HS-5 (cell line): ENCODE results near the gene ZNF532.
"Not testable (repeated sequence)": the region's sequence is repeated elsewhere in the genome, so short reads cannot be mapped to it uniquely, and the experiment has no call there.

ENCODE experiments used
- DNase-seq: peaks from one replicate; pipeline ENCODE4 v3.0.0-alpha.2; 2012; ENCODE audit warnings: low read depth

ZNF532 gene

GRCh38 chr18:58902961-58903360 lies 38.3 kb downstream of the ZNF532 start:
- DNase-seq = no peak

GRCh38 chr18:58903533-58903932 lies 38.9 kb downstream of the ZNF532 start:
- no peak for DNase-seq

GRCh38 chr18:58905777-58906428 lies 41.2 kb downstream of the ZNF532 start:
- no peak for DNase-seq

- no peak for DNase-seq
These were observed 43.3 kb downstream of the ZNF532 start for GRCh38 chr18:58908006-58908405.

GRCh38 chr18:58909521-58909920 lies 44.8 kb downstream of the ZNF532 start:
- no peak for DNase-seq

- DNase-seq = no peak
These were observed 46.6 kb downstream of the ZNF532 start for GRCh38 chr18:58911241-58911640.

GRCh38 chr18:58911766-58912165 lies 47.1 kb downstream of the ZNF532 start:
- DNase-seq = no peak

- no peak for DNase-seq
These were observed 50.5 kb downstream of the ZNF532 start for GRCh38 chr18:58915006-58915799.

GRCh38 chr18:58915995-58916394 lies 51.3 kb downstream of the ZNF532 start:
- no peak for DNase-seq

- DNase-seq = not testable (repeated sequence)
These were observed 55.3 kb downstream of the ZNF532 start for GRCh38 chr18:58919934-58920333.

- no peak for DNase-seq
These were observed 58.3 kb downstream of the ZNF532 start for GRCh38 chr18:58922995-58923394.

- no peak for DNase-seq
These were observed 59.8 kb downstream of the ZNF532 start for GRCh38 chr18:58924473-58924872.

GRCh38 chr18:58927659-58928058 lies 63.0 kb downstream of the ZNF532 start:
- no peak for DNase-seq

GRCh38 chr18:58928386-58928785 lies 63.7 kb downstream of the ZNF532 start:
- DNase-seq = no peak

- no peak for DNase-seq
These were observed 64.5 kb downstream of the ZNF532 start for GRCh38 chr18:58929206-58929605.

- no peak for DNase-seq
These were observed 69.7 kb downstream of the ZNF532 start for GRCh38 chr18:58934356-58934755.

GRCh38 chr18:58934933-58935577 lies 70.4 kb downstream of the ZNF532 start:
- no peak for DNase-seq

GRCh38 chr18:58937071-58937886 lies 72.6 kb downstream of the ZNF532 start:
- DNase-seq = peak; percentile 13

- no peak for DNase-seq
These were observed 73.2 kb downstream of the ZNF532 start for GRCh38 chr18:58937887-58938267.

GRCh38 chr18:58941426-58942099 lies 76.9 kb downstream of the ZNF532 start:
- no peak for DNase-seq

GRCh38 chr18:58943896-58944295 lies 79.2 kb downstream of the ZNF532 start:
- no peak for DNase-seq
